Endothelial cell of umbilical vein (primary cell): ENCODE data around the gene COL19A1.

Experiments used
- CTCF ChIP-seq, 2 donors: IDR thresholded peaks; 1 replicate in 1 of 2; 2 replicates in 1 of 2; pipeline ENCODE4 v1.5.1; 2011; ENCODE audit warnings: low read length in 2 of 2, mild to moderate bottlenecking in 2 of 2, moderate library complexity in 2 of 2, control low read depth in 1 of 2, inconsistent platforms in 1 of 2, low read depth in 1 of 2; ENCODE audit not compliant: insufficient read depth in 1 of 2; ENCODE audit errors: extremely low read depth in 1 of 2
- EZH2 ChIP-seq: IDR thresholded peaks from 2 replicates; pipeline ENCODE4 v1.6.1; 2012; ENCODE audit warnings: borderline replicate concordance, low read depth, mild to moderate bottlenecking, moderate library complexity, low read length, inconsistent platforms; ENCODE audit not compliant: severe bottlenecking
- GATA2 ChIP-seq: IDR thresholded peaks from 2 replicates; pipeline ENCODE4 v1.7.0; 2011; ENCODE audit warnings: low read depth, mild to moderate bottlenecking, moderate library complexity, mixed read lengths, low read length; ENCODE audit not compliant: insufficient read length, insufficient read depth
- MYC ChIP-seq: IDR thresholded peaks from one replicate; pipeline ENCODE4 v1.6.1; 2011; ENCODE audit warnings: mild to moderate bottlenecking, low read depth, low read length
- POLR2A ChIP-seq: IDR thresholded peaks from 2 replicates; pipeline ENCODE4 v1.6.1; 2012; ENCODE audit warnings: low read depth, mild to moderate bottlenecking, control low read depth, low read length
- POLR2AphosphoS5 ChIP-seq: IDR thresholded peaks from 2 replicates; pipeline ENCODE4 v1.6.1; 2012; ENCODE audit warnings: low read depth, mild to moderate bottlenecking, control low read depth, low read length, moderate library complexity; ENCODE audit not compliant: insufficient read depth

- TF ChIP-seq CTCF (IDR thresholded peaks at IDR 0.05; ENCODE audit: extremely low read depth in 1 of 2, insufficient read depth in 1 of 2, low read depth in 1 of 2, low read length in 2 of 2), result no peak
- TF ChIP-seq POLR2A, result no peak
- no peak for TF ChIP-seq GATA2
- no peak for TF ChIP-seq POLR2AphosphoS5
- no peak for TF ChIP-seq EZH2
- no peak for TF ChIP-seq MYC
These were observed 161.9 kb downstream of the COL19A1 start for GRCh38 chr6:70028246-70028645.
